NCI-H128 (cell line): Measurements from ENCODE around the gene GUSB.
"Not testable (repeated sequence)": the region's sequence is repeated elsewhere in the genome, so short reads cannot be mapped to it uniquely, and the experiment has no call there.

Experiments
- DNase-seq: peaks from one replicate; lab custom pipeline; 2025; ENCODE audit not compliant: unreplicated experiment; lab: John Stamatoyannopoulos, UW

GUSB gene

DNA sequence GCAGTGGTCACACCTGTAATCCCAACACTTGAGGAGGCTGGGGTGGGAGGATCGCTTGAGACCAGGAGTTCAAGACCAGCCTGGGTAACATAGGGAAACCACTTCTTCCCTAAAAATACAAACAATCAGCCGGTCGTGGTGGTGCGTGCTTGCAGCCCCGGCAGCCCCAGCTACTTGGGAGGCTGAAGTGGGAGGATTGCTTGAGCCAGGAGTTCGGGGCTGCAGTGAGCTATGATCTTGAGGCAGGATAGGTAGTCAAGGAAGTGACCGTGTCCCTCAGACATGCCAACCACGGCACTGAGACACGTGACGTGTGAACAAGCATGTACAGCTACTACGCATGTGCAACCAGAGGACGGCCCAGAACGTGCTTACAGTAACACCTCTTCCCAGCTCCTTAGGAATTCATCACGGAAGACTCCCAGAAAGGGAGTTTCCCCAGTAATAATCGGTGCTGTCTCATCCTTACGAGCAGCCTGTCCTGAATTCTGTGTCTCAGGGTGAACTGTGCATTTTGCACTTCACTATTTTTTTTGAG is 5.3 kb downstream of the GUSB start:
- no peak for DNase-seq

DNA sequence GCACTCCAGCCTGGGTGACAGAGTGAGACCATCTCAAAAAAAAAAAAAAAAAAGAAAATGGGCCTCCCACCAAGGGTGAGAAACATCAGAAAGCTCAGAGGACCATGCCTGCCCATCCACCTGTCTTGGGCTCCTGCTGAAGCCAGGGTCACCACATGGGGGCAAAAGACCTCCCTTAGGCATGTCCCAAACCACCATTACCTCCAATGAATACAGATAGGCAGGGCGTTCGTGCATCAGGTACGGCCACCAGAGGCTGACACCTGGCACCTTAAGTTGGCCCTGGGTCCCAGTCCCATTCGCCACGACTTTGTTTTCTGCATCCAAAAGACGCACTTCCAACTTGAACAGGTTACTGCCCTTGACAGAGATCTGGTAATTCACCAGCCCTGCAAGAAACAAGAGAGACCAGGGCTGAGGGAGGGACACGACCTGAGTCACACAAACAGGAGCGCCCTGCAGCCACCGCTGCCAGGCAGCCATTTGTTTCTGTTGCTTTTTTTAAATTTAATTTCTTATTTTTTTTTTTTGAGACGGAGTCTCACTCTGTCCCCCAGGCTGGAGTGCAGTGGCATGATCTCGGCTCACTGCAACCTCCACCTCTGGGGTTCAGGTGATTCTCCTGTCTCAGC is 6.1 kb downstream of the GUSB start:
- no peak for DNase-seq

DNA sequence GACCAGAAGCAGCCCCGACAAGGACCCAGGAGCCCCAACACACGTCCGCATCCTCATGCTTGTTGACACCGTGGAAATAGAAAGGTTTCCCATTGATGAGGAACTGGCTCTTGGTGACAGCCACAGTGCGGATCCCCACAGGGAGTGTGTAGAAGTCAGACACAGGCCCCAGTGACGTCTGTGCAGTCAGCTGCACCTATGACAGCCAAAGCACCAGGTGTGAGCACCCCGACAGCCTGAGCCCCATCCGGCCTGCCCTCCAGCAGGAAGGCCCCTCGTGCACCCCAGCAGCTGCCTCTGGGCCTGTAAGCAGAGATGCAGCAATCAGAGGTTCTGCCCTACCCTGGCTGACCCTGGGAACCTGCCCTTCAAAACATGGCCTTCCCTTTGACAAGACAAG is 7.1 kb downstream of the GUSB start:
- DNase-seq = no peak

DNA sequence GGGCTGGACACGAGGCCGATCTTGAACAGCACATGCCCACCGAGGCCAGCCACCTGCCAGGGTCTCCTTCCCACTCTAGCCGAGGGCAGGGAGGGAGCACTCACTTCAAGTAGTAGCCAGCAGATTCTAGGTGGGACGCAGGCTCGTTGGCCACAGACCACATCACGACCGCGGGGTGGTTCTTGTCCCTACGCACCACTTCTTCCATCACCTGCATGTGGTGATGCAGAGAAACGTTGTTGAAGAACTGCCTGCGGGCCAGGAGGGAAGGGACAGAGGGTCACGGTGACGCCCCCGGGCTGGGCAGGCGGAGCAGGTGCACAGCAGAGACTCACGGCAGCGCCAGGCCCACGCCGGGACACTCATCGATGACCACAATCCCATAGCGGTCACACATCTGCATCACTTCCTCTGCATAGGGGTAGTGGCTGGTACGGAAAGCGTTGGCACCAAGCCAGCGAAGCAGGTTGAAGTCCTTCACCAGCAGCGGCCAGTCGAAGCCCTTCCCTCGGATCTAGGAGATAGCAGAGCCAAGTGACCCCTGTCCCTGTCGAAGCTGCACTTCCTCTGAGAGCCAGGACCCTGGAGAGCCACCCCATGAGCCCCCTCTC is 7.7 kb downstream of the GUSB start:
- DNase-seq = no peak

DNA sequence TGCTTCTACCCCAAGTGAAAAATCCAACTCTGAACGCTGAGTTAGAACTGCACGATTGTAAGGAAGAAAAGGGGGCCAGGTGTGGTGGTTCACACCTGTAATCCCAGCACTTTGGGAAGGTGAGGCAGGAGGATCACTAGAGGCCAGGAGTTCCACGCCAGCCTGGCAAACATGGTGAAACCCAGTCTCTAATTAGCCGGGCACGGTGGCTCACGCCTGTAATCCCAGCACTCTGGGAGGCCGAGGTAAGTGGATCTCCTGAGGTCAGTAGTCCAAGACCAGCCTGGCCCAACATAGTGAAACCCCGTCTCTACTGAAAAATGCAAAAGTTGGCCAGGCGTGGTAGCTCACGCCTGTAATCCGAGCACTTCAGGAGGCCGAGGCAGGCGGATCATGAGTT is 9.0 kb downstream of the GUSB start:
- no peak for DNase-seq

DNA sequence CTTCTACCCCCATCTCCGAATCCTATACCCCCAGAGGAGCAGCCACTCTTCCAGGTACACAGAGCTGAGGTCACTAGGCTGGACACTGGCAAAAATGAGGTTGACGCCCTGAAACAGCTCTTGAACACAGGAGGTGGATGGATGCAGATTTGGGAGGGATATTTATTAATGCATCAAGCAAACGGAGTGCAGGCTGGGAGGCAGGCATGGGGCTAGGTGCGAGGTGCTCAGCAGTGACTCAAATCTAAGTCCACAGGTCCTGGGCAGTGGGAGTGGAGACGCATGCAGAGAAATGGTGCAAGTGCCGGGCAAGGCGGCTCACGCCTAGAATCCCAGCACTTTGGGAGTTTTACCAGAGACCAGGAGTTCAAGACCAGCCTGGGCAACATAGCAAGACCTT is 11.0 kb downstream of the GUSB start:
- DNase-seq = no peak

DNA sequence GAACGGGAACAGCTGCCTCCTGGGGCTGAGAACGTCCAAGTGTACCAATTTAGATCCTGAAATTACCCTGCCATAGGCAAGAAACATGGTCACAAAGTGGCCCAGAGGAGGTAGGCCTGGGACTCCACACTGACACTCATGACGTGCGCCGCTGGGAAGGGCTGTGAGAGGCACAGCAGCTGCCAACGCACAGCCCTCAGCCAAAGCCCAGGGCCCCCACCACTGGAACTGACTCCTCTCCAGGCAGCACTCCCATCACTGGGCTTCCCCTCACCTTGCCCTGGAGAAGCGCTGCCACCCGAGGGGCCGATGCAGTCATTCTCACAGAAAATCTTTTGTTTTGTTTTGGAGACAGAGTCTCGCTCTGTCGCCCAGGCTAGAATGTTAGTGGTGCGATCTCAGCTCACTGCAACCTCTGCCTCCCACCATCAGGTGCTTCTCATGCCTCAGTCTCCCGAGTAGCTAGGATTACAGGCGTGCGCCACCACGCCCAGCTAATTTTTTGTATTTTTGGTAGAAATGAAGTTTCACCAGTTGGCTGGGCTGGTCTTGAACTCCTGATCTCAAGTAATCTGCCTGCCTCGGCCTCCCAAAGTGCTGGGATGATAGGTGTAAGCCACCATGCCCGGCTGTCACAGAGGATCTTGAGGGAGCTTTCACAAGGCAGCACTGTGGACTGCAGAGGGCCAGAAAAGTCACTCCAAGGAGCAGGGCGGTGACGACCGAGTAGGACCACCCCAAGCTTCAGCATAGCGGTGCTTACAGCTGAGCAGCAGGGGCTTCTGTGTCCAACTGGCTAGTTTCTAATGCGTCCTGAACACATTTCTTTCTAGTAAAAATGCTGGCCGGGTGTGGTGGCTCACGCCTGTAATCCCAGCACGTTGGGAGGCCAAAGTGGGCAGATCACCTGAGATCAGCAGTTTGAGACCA is 13.5 kb downstream of the GUSB start:
- DNase-seq = no peak

DNA sequence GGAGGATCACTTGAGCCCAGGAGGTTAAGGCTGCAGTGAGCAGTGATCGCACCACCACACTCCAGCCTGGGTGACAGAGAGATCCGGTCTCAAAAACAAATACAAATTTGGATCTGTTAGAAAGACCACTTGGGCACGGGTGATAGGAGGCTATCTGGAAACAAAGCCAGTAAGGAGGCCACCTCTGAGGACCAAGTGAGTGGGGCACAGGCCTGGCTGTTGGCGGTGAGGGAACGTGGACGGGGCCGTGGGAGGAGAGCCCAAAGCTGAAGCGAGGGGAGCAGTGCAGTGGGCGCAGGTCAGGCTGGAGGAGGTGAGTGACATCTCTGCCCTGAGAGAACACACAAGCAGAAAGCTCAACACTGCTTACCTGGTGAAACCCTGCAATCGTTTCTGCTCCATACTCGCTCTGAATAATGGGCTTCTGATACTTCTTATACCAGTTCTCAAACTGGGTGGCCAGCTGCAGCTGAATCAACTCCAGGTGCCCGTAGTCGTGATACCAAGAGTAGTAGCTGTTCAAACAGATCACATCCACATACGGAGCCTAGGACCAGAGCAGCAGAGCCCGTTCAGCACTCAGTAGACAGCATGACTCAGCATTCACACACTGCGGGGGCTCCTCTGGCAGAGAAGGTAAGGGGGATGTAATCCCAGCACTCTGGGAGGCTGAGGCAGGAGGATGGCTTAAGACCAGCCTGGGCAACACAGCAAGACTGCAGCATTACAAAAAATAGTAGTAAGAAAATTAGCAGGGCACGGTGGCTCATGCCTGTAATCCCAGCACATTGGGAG is 14.5 kb downstream of the GUSB start:
- no peak for DNase-seq

DNA sequence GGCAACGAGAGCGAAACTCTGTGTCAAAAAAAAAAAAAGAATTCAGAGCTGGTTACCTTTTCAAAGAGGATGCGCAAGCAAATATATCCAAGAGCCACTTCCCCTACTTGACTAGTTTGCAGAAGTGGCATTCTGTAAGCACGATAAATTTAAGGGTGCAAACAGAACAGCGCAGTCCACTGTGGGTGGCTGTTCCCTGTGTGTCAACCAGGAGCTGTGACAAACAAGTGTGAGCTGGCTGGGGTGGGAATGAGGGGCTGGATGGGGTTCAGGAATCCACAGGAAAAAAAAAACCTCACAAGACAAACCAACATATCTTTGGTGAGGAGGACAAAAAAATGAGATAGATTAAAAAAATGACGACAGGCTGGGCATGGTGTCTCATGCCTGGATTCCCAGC is 15.9 kb downstream of the GUSB start:
- no peak for DNase-seq

DNA sequence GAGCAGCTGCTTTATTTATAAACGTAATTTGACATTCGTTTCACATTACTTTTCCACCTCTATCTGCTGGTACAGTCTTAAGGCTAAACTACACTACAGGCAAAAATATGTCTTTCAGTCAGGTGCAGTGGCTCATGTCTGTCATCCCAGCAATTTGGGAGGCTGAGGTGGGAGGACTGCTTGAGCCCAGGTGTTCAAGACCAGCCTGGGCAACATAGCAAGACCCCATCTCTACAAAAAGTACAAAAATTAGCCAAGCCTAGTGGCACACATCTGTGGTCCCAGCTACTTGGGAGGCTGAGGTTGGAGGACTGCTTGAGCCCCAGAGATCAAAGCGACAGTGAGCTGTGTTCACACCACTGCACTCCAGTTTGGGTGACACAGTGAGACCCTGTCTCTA is 17.3 kb downstream of the GUSB start:
- DNase-seq = not testable (repeated sequence)

DNA sequence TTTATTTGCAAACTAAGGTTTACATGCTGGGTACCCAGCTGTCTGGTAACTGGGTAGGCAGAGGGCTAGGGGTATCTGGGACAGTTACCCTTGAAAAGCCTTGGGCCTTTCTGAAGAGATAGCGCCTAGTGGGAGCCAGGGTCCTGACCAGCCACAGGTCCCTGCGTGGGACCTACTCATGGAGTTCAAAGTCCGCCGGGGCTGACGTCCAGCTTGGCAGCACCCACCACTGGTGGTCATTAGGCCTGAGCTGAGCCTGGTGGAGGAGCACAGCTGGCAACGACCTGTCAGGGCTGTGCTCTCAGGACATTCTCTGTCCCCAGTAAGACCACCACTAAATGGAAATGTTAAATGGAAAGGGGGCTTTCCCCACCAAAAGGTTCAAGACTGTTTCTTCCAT is 20.0 kb downstream of the GUSB start:
- no peak for DNase-seq

DNA sequence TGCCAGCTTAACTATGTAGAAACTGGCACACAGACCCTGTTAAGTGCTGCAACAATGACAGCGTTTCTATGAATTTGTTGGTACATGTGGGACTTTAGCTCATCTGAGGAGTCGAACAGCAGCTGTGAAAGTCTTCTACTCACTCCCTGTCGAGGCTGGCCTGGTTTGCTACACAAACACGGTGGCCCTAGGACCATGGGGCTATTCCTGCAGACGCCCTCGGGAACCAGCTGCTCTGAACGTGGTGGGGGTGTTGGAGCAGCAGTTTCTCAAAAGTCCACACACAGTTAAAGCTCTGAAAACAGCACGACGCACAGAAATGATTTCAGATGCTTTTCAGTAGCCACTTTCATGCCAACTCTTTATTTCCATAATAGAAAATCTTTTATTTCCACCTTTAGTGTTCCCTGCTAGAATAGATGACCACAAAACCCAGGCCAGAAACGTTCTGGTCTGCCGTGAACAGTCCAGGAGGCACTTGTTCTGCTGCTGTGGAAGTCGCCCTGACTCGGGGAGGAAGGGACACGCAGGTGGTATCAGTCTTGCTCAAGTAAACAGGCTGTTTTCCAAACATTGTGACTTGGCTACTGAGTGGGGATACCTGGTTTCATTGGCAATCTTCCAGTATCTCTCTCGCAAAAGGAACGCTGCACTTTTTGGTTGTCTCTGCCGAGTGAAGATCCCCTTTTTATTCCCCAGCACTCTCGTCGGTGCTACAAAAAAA is 21.5 kb downstream of the GUSB start:
- no peak for DNase-seq

DNA sequence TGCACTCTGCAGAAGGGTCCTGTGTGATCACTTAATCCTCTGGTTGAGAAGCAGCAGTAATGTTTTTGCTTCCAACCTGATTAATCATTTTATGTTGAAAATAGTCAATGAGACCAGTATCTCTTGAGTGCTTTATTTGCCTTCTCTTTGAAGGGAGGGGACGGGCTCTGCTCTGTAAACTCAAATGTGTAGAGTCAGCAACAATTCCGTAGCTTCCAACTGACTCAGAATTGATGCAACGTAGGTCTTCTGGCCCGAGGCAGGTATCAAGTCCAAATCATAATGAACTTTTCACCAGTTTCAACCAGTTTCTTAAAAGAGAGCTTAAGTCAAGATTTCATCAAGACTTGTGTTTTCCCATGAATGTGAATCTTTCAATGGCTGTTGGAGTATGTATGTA is 26.3 kb downstream of the GUSB start:
- no peak for DNase-seq

DNA sequence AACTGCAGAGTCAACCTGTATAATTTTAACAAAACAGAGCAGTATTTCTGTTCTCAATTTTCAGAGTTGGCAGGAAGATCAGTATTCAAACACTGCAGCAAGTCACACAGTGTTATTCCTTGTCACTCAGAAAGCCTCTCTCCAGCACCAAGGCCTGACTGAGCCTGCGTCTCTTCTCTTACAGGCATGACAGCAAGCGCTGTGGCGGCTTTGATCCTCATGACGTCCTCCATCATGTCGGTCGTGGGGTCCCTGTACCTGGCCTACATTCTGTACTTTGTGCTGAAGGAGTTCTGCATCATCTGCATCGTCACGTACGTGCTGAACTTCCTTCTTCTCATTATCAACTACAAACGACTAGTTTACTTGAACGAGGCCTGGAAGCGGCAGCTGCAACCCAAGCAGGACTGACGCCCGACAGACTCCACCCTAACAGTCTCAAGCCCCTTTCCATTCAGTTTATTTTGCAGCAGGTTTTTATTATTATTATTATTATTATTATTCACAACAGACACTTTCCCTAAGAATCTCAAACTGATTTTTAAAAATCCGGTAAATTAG is 28.0 kb downstream of the GUSB start:
- DNase-seq = no peak

DNA sequence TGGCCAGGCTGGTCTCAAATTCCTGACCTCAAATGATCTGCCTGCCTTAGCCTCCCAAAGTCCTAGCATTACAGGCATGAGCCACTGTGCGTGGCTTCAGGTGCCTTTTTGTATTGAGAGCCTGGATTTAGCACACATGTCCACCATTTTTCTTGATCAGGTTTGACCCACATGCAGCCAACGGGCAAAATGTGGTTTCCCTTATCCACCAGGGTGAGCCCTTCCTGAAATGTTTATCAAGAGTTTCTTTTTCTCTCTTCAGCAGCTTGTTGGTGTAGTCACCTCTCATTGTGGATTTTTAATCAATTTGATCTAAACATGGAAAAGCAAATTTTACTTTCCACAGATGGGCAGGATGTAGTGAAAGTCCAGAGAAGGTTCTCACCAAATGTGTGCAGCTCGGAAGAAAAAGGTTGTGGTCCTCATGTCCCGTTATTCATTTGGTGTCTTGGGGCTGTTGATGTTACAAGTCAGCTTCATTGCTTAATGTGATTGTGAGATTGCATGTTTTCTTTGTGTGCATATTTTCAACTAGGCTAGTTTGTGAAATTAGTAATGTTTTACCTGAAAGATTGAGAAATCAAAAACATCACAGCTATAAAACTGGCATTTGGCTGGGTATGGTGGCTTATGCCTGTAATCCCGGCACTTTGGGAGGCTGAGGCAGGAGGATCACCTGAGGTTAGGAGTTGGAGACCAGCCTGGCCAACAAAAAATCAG is 28.9 kb downstream of the GUSB start:
- DNase-seq = no peak

DNA sequence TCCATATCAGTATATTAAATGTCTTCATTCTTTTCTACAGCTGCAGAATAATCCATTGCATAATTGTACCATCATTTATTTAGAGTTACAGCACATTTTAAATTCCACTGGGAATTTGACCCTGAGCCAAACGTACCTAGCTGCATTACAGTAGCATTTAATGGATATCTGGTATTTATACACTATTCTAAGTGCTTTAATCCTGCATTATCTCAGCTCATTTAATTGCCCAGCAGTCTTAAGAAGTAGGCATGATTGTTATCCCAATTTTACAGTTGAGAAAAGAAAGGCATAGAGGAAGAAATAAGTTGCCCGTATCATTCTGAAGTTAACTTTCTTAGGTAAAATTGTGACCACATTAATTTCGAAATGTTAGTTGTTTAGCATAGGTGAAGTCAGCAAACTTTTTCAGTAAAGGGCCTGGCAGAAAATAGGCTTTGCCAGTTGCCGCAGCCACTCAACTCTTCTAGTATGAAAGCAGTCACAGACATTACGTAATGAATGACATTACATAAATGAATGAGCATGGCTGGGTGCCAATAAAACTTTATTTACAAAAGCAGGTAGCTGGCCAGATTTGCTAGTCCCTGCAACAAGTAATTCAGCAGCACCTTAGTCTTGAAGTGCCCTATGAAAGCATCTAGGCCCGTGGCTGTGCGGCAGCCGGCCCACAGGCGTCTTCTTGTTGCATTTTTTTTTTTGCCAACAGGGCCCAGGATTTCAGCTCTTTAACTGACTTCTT is 30.0 kb downstream of the GUSB start:
- no peak for DNase-seq

DNA sequence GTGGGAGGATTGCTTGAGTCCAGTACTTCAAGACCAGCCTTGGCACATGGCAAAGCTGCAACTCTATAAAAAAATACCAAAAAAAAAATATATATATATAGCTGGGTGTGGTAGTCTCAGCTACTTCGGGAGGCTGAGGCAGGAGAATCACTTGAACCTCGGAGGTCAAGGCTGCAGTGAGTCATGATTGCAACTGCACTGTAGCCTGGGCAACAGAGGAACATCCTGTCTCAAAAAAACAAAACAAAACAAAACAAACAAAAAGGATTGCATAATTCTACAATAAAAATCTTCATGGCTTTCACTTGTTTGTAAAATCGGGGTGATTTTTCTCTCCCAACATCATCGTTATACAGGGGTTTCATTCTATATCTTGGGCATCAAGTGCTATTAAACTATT is 35.1 kb downstream of the GUSB start:
- no peak for DNase-seq

DNA sequence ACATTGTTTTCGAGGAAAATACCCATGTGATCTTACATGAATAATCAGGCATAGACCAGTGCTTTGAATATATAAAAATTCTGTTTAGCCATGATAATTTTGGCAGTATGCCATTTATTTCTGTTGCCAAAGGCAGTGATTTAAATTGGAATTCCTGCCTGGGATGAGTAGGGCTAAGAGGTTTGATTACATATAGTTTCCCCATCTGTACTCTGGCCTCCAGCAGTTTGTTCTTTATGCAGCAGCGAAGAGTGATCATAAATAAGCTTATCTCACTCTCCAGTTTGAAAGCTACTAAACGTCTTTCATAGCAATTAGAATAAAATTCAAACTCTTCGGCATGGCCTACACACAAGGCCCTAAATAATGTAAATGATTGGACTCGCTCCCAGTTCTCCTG is 36.2 kb downstream of the GUSB start:
- DNase-seq = not testable (repeated sequence)
